ES-I3 (cell line): Measurements from ENCODE around the gene ARHGEF38.
"Not testable (repeated sequence)": the region's sequence is repeated elsewhere in the genome, so short reads cannot be mapped to it uniquely, and the experiment has no call there.

Experiments
- H3K36me3 ChIP-seq: 2 replicates; pipeline ENCODE4 v1.6.1; 2013; ENCODE audit warnings: mild to moderate bottlenecking, low read length, control low read depth, moderate library complexity; ENCODE audit not compliant: insufficient read depth
- H3K4me1 ChIP-seq: 2 replicates; pipeline ENCODE4 v1.6.1; 2013; ENCODE audit warnings: mild to moderate bottlenecking, control low read depth, low read length; ENCODE audit not compliant: insufficient read depth
- H3K9ac ChIP-seq: 2 replicates; pipeline ENCODE4 v1.6.1; 2013; ENCODE audit warnings: low read depth, mild to moderate bottlenecking, low read length, moderate library complexity
- H3K9me3 ChIP-seq: 2 replicates; pipeline ENCODE4 v1.6.1; 2013; ENCODE audit warnings: mild to moderate bottlenecking, low read length, moderate library complexity; ENCODE audit not compliant: control insufficient read depth, insufficient read depth

Gene ARHGEF38

DNA sequence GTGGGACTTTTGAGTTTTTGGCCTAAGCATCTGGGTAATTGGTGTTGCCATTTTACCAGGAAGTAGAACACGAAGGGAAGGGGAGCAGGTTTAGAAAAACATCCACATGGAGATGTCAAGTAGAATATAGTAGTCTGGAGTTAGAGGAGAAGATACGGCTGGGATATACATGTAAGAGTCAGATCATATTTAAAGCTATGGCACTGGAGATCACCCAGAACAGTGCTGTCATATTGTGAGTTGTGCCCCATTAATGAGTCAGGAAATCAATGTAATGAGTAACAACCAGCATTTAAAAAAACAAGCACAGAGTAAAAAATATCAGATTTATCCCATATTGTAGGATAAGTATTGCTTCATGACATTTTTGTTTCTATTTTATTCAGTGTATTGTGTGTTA, 160.3 kb downstream of the ARHGEF38 start:
- Histone ChIP-seq H3K4me1 (no peaks in the 10 kb centered on the region), H3K9me3 (no peaks in the 10 kb centered on the region), H3K9ac (no peak overlapping the region), H3K36me3 (no peaks in the 10 kb centered on the region)

DNA sequence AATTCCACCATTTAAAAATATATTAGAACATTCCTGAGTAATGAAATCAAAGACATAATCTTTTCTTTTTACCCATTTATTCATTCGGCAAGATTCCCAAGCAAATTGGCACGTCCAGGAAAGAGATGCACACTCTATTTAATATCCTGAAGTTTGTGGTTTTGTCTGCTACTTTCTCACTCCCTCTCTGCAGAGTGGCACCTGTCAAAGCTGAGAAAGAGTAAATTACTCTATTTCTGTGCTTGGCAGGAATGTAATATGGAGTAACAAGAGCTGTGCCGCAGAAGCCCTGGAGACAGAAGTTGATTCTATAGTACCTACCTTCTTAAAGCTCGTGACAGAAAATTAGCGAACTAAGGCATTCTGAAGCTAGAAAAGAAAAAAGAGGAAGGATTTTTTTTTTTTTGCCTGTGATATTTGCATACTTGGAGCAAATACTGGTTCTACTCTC, 161.7 kb downstream of the ARHGEF38 start:
- H3K4me1 ChIP-seq = no peaks in the 10 kb centered on the region
- no peak overlapping the region for H3K9ac ChIP-seq
- no peaks in the 10 kb centered on the region for H3K9me3 ChIP-seq
- H3K36me3 ChIP-seq = peaks cover 2% of the 10 kb centered on the region; the same call in 1 of the 2 replicates

DNA sequence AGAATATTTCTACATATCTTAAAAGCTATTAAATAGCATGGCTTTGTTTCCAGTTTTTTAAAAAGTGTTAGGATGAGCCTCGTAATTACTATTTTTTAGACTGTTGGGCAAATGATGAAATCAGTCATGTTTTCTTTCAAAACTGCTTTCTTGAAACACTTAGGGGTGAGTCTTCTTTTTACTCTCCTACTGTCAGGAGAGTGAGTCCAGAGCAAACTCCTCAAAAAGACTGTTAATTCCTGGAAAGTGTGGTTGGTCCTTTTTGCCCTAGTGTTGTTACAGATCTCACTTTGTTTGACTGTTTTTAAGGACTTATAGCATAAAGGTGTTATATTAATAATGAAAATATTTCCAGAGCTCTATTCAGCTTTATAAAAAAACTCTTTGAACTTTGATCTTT, 162.5 kb downstream of the ARHGEF38 start:
- Histone ChIP-seq H3K9me3 (no peaks in the 10 kb centered on the region), H3K36me3 (peaks cover 4% of the 10 kb centered on the region; the same call in 1 of the 2 replicates), H3K9ac (no peak overlapping the region), H3K4me1 (no peaks in the 10 kb centered on the region)

DNA sequence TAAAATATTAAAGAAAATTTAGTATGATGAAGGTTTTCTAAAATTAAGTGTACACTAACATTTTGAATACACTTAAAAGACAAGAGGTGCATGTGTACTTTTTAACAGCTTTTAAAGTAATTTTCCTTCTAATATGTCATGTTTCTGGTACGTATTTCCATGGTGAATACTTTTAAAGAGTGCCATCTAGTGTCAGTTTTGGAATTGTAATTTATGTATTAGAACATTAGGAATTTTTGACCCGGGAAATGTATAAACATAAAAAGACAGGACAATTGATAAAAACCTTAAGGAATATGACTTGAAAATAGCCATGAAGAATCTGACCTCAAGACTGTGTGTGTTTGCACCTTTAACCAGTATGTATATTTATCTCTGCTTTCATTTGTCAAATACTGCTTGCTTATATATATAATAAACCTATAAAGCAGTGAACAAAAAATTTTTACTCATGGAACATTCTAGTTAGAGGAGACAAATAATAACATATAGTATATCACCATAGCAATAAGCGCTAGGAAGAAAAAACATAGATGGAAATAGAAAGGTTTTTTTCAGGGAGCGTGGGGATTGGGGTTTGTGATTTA, 163.4 kb downstream of the ARHGEF38 start:
- H3K9me3 ChIP-seq = no peaks in the 10 kb centered on the region
- H3K4me1 ChIP-seq = no peaks in the 10 kb centered on the region
- no peak overlapping the region for H3K9ac ChIP-seq
- peaks cover 4% of the 10 kb centered on the region; the same call in 1 of the 2 replicates for H3K36me3 ChIP-seq

DNA sequence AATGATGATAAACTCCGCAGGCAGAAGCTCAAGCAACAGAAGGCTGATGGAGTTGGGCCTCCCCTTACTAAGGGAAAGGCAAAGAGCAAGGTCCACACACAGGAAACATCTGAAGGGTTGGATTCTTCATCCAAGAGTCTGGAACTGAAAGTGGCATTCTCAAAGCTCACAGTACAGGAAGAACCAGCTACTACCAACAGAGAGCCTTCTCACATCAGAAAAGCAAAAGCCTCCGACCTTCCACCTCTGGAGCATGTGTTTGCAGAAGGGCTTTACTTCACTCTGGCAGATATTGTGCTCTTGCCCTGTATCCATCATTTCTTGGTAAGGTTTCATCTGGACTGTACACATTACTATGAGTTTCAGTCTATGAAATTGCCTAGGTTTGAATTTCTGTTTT, 166.8 kb downstream of the ARHGEF38 start:
- no peaks in the 10 kb centered on the region for H3K9me3 ChIP-seq

DNA sequence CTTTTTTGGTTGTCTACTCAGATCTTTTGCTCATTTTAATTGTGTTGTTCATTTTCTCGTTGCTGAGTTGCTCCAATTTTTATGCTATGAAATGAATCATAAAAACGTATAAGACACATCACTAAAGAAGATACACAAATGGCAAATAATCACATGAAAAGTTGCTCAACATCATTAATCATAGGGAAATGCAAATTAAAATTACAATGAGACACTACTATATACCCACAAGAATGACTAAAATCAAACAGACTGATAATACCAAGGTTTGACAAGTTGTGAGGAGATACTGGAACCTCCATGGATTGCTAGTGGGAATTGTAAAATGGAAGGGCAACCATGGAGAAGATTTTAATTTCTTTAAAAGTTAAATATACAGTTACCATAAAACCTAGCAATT, 173.2 kb downstream of the ARHGEF38 start:
- Histone ChIP-seq H3K9me3 (no peaks in the 10 kb centered on the region), H3K9ac (no peak overlapping the region), H3K36me3 (peaks cover 6% of the 10 kb centered on the region; the same call in 1 of the 2 replicates), H3K4me1 (no peaks in the 10 kb centered on the region)

More for the DNA sequence above, 166.8 kb downstream of the ARHGEF38 start:
- Histone ChIP-seq H3K9ac (no peak overlapping the region), H3K36me3 (peaks cover 4% of the 10 kb centered on the region; the same call in 1 of the 2 replicates), H3K4me1 (no peaks in the 10 kb centered on the region)

DNA sequence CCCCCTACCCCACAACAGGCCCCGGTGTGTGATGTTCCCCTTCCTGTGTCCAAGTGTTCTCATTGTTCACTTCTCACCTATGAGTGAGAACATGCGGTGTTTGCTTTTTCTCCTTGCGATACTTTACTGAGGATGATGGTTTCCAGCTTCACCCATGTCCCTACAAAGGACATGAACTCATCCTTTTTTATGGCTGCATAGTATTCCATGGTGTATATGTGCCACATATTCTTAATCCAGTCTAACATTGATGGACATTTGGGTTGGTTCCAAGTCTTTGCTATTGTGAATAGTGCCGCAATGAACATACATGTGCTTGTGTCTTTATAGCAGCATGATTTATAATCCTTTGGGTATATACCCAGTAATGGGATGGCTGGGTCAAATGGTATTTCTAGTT, 177.5 kb downstream of the ARHGEF38 start:
- not testable (repeated sequence) for H3K9me3 ChIP-seq, H3K36me3 ChIP-seq, H3K4me1 ChIP-seq, H3K9ac ChIP-seq
